Putamen (tissue), 1 donor: Measurements from ENCODE around the gene UMOD.
"Not testable (repeated sequence)": the region's sequence is repeated elsewhere in the genome, so short reads cannot be mapped to it uniquely, and the experiment has no call there.

ENCODE experiments used
- DNase-seq: peaks from one replicate; pipeline ENCODE4 v3.0.0-alpha.2; 2016; ENCODE audit warnings: low spot score

The UMOD gene

GRCh38 chr16:20320592-20320991 lies 31.9 kb downstream of the UMOD start:
- no peak for DNase-seq

GRCh38 chr16:20320178-20320577 lies 32.3 kb downstream of the UMOD start:
- no peak for DNase-seq

GRCh38 chr16:20319406-20319805 lies 33.1 kb downstream of the UMOD start:
- no peak for DNase-seq

GRCh38 chr16:20318437-20318836 lies 34.1 kb downstream of the UMOD start:
- DNase-seq, result no peak

- DNase-seq, result no peak
Observed at GRCh38 chr16:20318006-20318405, 34.5 kb downstream of the UMOD start.

GRCh38 chr16:20317117-20317516 lies 35.4 kb downstream of the UMOD start:
- no peak for DNase-seq

- DNase-seq, result no peak
Observed at GRCh38 chr16:20316715-20317114, 35.8 kb downstream of the UMOD start.

- no peak for DNase-seq
Observed at GRCh38 chr16:20315764-20316163, 36.8 kb downstream of the UMOD start.

GRCh38 chr16:20314575-20314974 lies 37.9 kb downstream of the UMOD start:
- no peak for DNase-seq

- DNase-seq, result no peak
Observed at GRCh38 chr16:20313741-20314140, 38.8 kb downstream of the UMOD start.

- DNase-seq, result not testable (repeated sequence)
Observed at GRCh38 chr16:20312536-20313095, 39.9 kb downstream of the UMOD start.

GRCh38 chr16:20311548-20311947 lies 41.0 kb downstream of the UMOD start:
- no peak for DNase-seq

- no peak for DNase-seq
Observed at GRCh38 chr16:20310421-20311395, 41.8 kb downstream of the UMOD start.

GRCh38 chr16:20309786-20310185 lies 42.7 kb downstream of the UMOD start:
- DNase-seq, result no peak

GRCh38 chr16:20308801-20309590 lies 43.5 kb downstream of the UMOD start:
- no peak for DNase-seq

GRCh38 chr16:20308266-20308665 lies 44.2 kb downstream of the UMOD start:
- no peak for DNase-seq

- DNase-seq, result no peak
Observed at GRCh38 chr16:20307791-20308190, 44.7 kb downstream of the UMOD start.

GRCh38 chr16:20307240-20307671 lies 45.3 kb downstream of the UMOD start:
- no peak for DNase-seq

GRCh38 chr16:20306401-20306800 lies 46.1 kb downstream of the UMOD start:
- no peak for DNase-seq

- no peak for DNase-seq
Observed at GRCh38 chr16:20303012-20303411, 49.5 kb downstream of the UMOD start.

- no peak for DNase-seq
Observed at GRCh38 chr16:20302389-20302788, 50.1 kb downstream of the UMOD start.

- DNase-seq, result no peak
Observed at GRCh38 chr16:20301840-20302239, 50.7 kb downstream of the UMOD start.
